CD14-positive monocyte (primary cell): ENCODE data around the gene TSC22D1. TPM values are rescaled to one million over a fixed set of nuclear protein-coding genes. Genes with fewer than 3 reads are reported as not detected.

Experiments
- DNase-seq, 3 donors: peaks; one replicate each; pipeline ENCODE4 v3.0.0-alpha.2; 2011 to 2022
- H2AFZ ChIP-seq: 2 replicates; pipeline ENCODE4 v1.6.0; 2012; ENCODE audit warnings: mild to moderate bottlenecking, low read depth, low read length, inconsistent platforms; ENCODE audit not compliant: insufficient read depth, poor library complexity, severe bottlenecking
- H3K27ac ChIP-seq, 2 donors: 1 replicate in 1 of 2; 2 replicates in 1 of 2; pipeline ENCODE4 v1.5.1; 2012 to 2013; ENCODE audit warnings: low read length in 2 of 2, control low read depth in 1 of 2, inconsistent platforms in 1 of 2, low read depth in 1 of 2, mild to moderate bottlenecking in 1 of 2
- H3K27me3 ChIP-seq, 2 donors: one replicate each; pipeline versions ENCODE4 v1.6.0 to v1.6.1; 2011 to 2013; ENCODE audit warnings: low read length in 2 of 2; ENCODE audit not compliant: control insufficient read depth in 2 of 2, insufficient read depth in 2 of 2
- H3K36me3 ChIP-seq, 2 donors: replicated peaks in 1 of 2; 1 replicate in 1 of 2; 2 replicates in 1 of 2; pipeline versions ENCODE4 v1.5.1 to v1.6.1; 2012 to 2013; ENCODE audit warnings: low read length in 2 of 2, control low read depth in 1 of 2, inconsistent platforms in 1 of 2, mild to moderate bottlenecking in 1 of 2; ENCODE audit not compliant: insufficient read depth in 2 of 2, control insufficient read depth in 1 of 2
- H3K4me1 ChIP-seq, 2 donors: 1 replicate in 1 of 2; 2 replicates in 1 of 2; pipeline versions ENCODE4 v1.5.1 to v1.6.1; 2012 to 2013; ENCODE audit warnings: low read length in 2 of 2, control low read depth in 1 of 2, inconsistent platforms in 1 of 2, mild to moderate bottlenecking in 1 of 2, moderate library complexity in 1 of 2; ENCODE audit not compliant: insufficient read depth in 2 of 2, control insufficient read depth in 1 of 2
- H3K4me2 ChIP-seq: replicated peaks from 2 replicates; pipeline ENCODE3; 2012; ENCODE audit warnings: low read length, moderate library complexity, mild to moderate bottlenecking; ENCODE audit not compliant: poor library complexity, severe bottlenecking; ENCODE audit errors: extremely low read depth
- H3K4me3 ChIP-seq, 3 experiments: fragments of 200-600 bp in 1 of 3; sonication (generic) in 1 of 3; replicated peaks in 1 of 3; 1 replicate in 2 of 3; 2 replicates in 1 of 3; pipeline ENCODE4 v1.5.1; 2011 to 2013; ENCODE audit warnings: low read length in 3 of 3, mild to moderate bottlenecking in 3 of 3, control low read depth in 2 of 3, low read depth in 2 of 3, inconsistent platforms in 1 of 3, moderate library complexity in 1 of 3
- H3K79me2 ChIP-seq: 2 replicates; pipeline ENCODE4 v1.6.0; 2012; ENCODE audit warnings: mild to moderate bottlenecking, control low read depth, inconsistent platforms, low read length, moderate library complexity; ENCODE audit not compliant: insufficient read depth
- H3K9ac ChIP-seq: 2 replicates; pipeline ENCODE4 v1.6.0; 2017; ENCODE audit warnings: low read length, mild to moderate bottlenecking; ENCODE audit not compliant: insufficient read depth, poor library complexity, severe bottlenecking
- H3K9me3 ChIP-seq, 2 donors: replicated peaks in 1 of 2; 1 replicate in 1 of 2; 2 replicates in 1 of 2; pipeline versions ENCODE4 v1.5.1 to v1.6.1; 2012 to 2013; ENCODE audit warnings: low read length in 2 of 2, control low read depth in 1 of 2; ENCODE audit not compliant: control insufficient read depth in 1 of 2, insufficient read depth in 1 of 2
- H4K20me1 ChIP-seq: 2 replicates; pipeline ENCODE4 v1.6.0; 2012; ENCODE audit warnings: mild to moderate bottlenecking, low read length, control low read depth, moderate library complexity; ENCODE audit not compliant: insufficient read depth
- H3K27ac Mint-ChIP-seq, 7 donors: one replicate each; pipeline ENCODE4 v1.8.0; 2020; ENCODE audit warnings: mild to moderate bottlenecking in 7 of 7, mixed read lengths in 7 of 7, moderate library complexity in 6 of 7, inconsistent platforms in 2 of 7
- H3K27me3 Mint-ChIP-seq, 3 donors: one replicate each; pipeline ENCODE4 v1.8.0; 2021 to 2022; ENCODE audit warnings: low read depth in 3 of 3, mild to moderate bottlenecking in 3 of 3, mixed read lengths in 3 of 3, moderate library complexity in 3 of 3, inconsistent platforms in 1 of 3
- H3K36me3 Mint-ChIP-seq, 2 donors: one replicate each; pipeline ENCODE4 v1.8.0; 2020; ENCODE audit warnings: mixed read lengths in 2 of 2, inconsistent platforms in 1 of 2, mild to moderate bottlenecking in 1 of 2
- H3K4me1 Mint-ChIP-seq: one replicate; pipeline ENCODE4 v1.8.0; 2020; ENCODE audit warnings: mild to moderate bottlenecking, mixed read lengths
- H3K4me3 Mint-ChIP-seq, 2 donors: one replicate each; pipeline ENCODE4 v1.8.0; 2020; ENCODE audit warnings: mild to moderate bottlenecking in 2 of 2, mixed read lengths in 2 of 2, moderate library complexity in 1 of 2
- H3K9me3 Mint-ChIP-seq, 7 donors: one replicate each; pipeline ENCODE4 v1.8.0; 2020 to 2022; ENCODE audit warnings: mixed read lengths in 7 of 7, mild to moderate bottlenecking in 6 of 7, moderate library complexity in 6 of 7, inconsistent platforms in 2 of 7
- CTCF ChIP-seq: fragments of 200-600 bp; IDR thresholded peaks from one replicate; pipeline ENCODE4 v1.8.0; 2022; ENCODE audit warnings: antibody characterized with exemption, mild to moderate bottlenecking
- WGBS: methylation state at CpG from one replicate; pipeline ENCODE4 v1.1.5; 2013; ENCODE audit warnings: missing lambda C conversion rate; ENCODE audit not compliant: insufficient coverage; 5-methylcytosine and 5-hydroxymethylcytosine counted together
- intact Hi-C, 2 donors: fragments of 100-400 bp; cut with micrococcal nuclease; formaldehyde crosslinking; loops; one replicate each; pipeline versions ENCODE4 v1.15.0 to v1.15.1; 2023
- polyA plus RNA-seq, 3 donors: library from polyadenylated mRNA; depleted of rRNA in 1 of 3; unstranded in 2 of 3; stranded (reverse) in 1 of 3; fragments of 300-500 nt in 2 of 3; fragments of >200 nt in 1 of 3; fragmentation: Illumina TruSeq in 2 of 3; gene quantifications; 1 replicate in 2 of 3; 2 replicates in 1 of 3; pipeline ENCODE4 v1.2.3, GENCODE V29; 2012 to 2021

The TSC22D1 gene
- polyA plus RNA-seq, 3 donors = 1.9 to 10.4 (median 3.1) TPM

- Histone ChIP-seq H2AFZ (no peak overlapping the region), H3K27ac (no peak overlapping the region), H3K79me2 (no peaks in the 10 kb centered on the region), H3K4me2 (no peak overlapping the region), H4K20me1 (no peaks in the 10 kb centered on the region), H3K4me3 (no peak overlapping the region), H3K27me3 (no peaks in the 10 kb centered on the region), H3K4me1 (peaks cover 2 to 13% of the 10 kb centered on the region in 2 donors), H3K36me3 (no peaks in the 10 kb centered on the region), H3K9me3 (no peaks in the 10 kb centered on the region), H3K9ac (no peak overlapping the region)
- Mint-ChIP-seq H3K4me1 (peaks cover 15% of the 10 kb centered on the region), H3K27ac (no peak overlapping the region), H3K27me3 (no peaks in the 10 kb centered on the region), H3K36me3 (no peaks in the 10 kb centered on the region), H3K4me3 (no peak overlapping the region), H3K9me3 (no peaks in the 10 kb centered on the region)
- DNase-seq = no peak
- intact Hi-C loops = no loop called here
- TF ChIP-seq CTCF = no peak
- WGBS = no CpG with 5 or more reads among the region's 1 CpG
These were observed 30.0 kb downstream of the TSC22D1 start for GRCh38 chr13:44546164-44546563.

GRCh38 chr13:44543369-44543768 lies 32.8 kb downstream of the TSC22D1 start:
- Histone ChIP-seq H3K4me2 (no peak overlapping the region), H3K79me2 (no peaks in the 10 kb centered on the region), H3K9ac (no peak overlapping the region), H3K4me3 (no peak overlapping the region), H3K27me3 (no peaks in the 10 kb centered on the region), H3K4me1 (peaks cover 2 to 13% of the 10 kb centered on the region in 2 donors), H2AFZ (no peak overlapping the region), H3K9me3 (no peaks in the 10 kb centered on the region), H3K36me3 (peaks cover 3 to 13% of the 10 kb centered on the region in 2 donors), H3K27ac (no peak overlapping the region), H4K20me1 (no peaks in the 10 kb centered on the region)
- no peak overlapping the region for H3K4me3 Mint-ChIP-seq
- TF ChIP-seq CTCF = no peak
- peaks cover 15% of the 10 kb centered on the region for H3K4me1 Mint-ChIP-seq
- no peaks in the 10 kb centered on the region for H3K9me3 Mint-ChIP-seq
- DNase-seq = no peak
- H3K36me3 Mint-ChIP-seq = peaks cover 3 to 8% of the 10 kb centered on the region in 2 donors
- H3K27me3 Mint-ChIP-seq = no peaks in the 10 kb centered on the region
- no CpG with 5 or more reads among the region's 3 CpGs for WGBS
- no peak overlapping the region for H3K27ac Mint-ChIP-seq
- intact Hi-C loops = no loop called here
